Measurements from ENCODE around the gene STARD13. TPM values are rescaled to one million over a fixed set of nuclear protein-coding genes. Genes with fewer than 3 reads are reported as not detected.

STARD13 gene
- total RNA-seq, 1 experiment from 2014 or later, result 26.6 TPM

DNA sequence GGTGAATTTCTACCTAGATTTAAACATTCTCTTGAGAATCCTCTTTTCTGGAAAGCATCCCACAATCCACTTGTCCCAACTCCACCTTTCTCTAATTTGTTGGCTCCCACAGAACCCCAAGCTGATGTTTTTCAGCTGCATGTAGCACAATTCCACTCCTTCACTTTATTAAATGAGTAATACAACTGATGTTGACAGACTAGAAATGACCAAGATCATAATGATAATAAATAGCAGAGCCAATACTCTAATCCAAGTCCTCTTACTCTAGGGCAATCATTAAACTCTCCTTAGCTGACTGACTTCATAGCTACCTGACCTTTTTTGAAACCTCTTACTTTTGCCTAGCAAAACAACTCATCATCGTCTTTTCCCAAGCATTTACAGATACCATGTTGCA is 27.9 kb upstream of the STARD13 start:
- TF ChIP-seq, protein P1, sequence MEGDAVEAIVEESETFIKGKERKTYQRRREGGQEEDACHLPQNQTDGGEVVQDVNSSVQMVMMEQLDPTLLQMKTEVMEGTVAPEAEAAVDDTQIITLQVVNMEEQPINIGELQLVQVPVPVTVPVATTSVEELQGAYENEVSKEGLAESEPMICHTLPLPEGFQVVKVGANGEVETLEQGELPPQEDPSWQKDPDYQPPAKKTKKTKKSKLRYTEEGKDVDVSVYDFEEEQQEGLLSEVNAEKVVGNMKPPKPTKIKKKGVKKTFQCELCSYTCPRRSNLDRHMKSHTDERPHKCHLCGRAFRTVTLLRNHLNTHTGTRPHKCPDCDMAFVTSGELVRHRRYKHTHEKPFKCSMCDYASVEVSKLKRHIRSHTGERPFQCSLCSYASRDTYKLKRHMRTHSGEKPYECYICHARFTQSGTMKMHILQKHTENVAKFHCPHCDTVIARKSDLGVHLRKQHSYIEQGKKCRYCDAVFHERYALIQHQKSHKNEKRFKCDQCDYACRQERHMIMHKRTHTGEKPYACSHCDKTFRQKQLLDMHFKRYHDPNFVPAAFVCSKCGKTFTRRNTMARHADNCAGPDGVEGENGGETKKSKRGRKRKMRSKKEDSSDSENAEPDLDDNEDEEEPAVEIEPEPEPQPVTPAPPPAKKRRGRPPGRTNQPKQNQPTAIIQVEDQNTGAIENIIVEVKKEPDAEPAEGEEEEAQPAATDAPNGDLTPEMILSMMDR (conservative IDR thresholded peaks at IDR 0.05; ENCODE audit: low read depth, low read length), result no peak
- TF ChIP-seq EZH2phosphoT487 (IDR thresholded peaks at IDR 0.05; ENCODE audit: borderline replicate concordance, low read length), result no peak
- TF ChIP-seq EZH2 (IDR thresholded peaks at IDR 0.05; ENCODE audit: low read length, unreplicated experiment), result no peak
- Histone ChIP-seq H3K79me2 (ENCODE audit: low read length) (peaks cover 15% of the 10 kb centered on the region; the same call in 1 of the 2 replicates), H3K9me2 (replicated peaks; ENCODE audit: low read length) (no peaks in the 10 kb centered on the region), H2AFZ (ENCODE audit: low read length) (no peak overlapping the region), H4K20me1 (ENCODE audit: low read length) (no peaks in the 10 kb centered on the region), H3K27ac (ENCODE audit: low read length) (no peak overlapping the region), H3K4me1 (ENCODE audit: insufficient read depth, low read length) (peaks cover 11% of the 10 kb centered on the region), H3K4me3 (ENCODE audit: low read length) (no peak overlapping the region), H3K36me3 (ENCODE audit: low read depth, low read length) (peaks cover 2% of the 10 kb centered on the region; the same call in 1 of the 2 replicates), H3K27me3 (ENCODE audit: low read length) (no peaks in the 10 kb centered on the region), H3F3A (ENCODE audit: low read length, unreplicated experiment) (no peaks in the 10 kb centered on the region), H3K9ac (ENCODE audit: low read length) (no peak overlapping the region), H3K4me2 (ENCODE audit: low read length) (no peak overlapping the region), H3K9me3 (ENCODE audit: low read length) (no peaks in the 10 kb centered on the region)
- DNase-seq (no peak), ATAC-seq (no peak)
- POLR2A ChIA-PET (ENCODE audit: unreplicated experiment), result no interaction called here
- no TSS peak for BruUV-seq (replicated peaks)
- intact Hi-C loops (cut with micrococcal nuclease), result no loop called here
- CTCF ChIA-PET, result no interaction called here

DNA sequence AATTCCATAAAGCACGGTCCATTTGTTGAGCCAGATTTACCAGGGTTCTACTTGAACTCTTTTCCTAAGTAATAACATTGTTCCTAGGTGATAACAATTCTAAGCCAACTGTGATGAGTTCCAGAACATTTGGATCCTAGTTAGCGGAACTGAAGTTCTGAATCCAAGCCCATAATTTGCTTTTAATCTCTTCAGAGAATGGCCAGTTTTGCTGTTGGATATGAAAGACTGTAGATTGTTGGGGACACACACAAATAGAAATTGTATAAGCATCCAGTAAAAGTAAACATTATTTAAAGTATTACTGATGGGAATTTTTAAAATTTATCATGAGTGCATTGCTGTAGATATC is 27.3 kb upstream of the STARD13 start:
- no peak for TF ChIP-seq EZH2 (IDR thresholded peaks at IDR 0.05; ENCODE audit: low read length, unreplicated experiment)
- TF ChIP-seq, protein P1 (conservative IDR thresholded peaks at IDR 0.05; ENCODE audit: low read depth, low read length), result no peak
- TF ChIP-seq EZH2phosphoT487 (IDR thresholded peaks at IDR 0.05; ENCODE audit: borderline replicate concordance, low read length), result no peak
- CTCF ChIA-PET, result no interaction called here
- intact Hi-C loops (cut with micrococcal nuclease), result no loop called here

DNA sequence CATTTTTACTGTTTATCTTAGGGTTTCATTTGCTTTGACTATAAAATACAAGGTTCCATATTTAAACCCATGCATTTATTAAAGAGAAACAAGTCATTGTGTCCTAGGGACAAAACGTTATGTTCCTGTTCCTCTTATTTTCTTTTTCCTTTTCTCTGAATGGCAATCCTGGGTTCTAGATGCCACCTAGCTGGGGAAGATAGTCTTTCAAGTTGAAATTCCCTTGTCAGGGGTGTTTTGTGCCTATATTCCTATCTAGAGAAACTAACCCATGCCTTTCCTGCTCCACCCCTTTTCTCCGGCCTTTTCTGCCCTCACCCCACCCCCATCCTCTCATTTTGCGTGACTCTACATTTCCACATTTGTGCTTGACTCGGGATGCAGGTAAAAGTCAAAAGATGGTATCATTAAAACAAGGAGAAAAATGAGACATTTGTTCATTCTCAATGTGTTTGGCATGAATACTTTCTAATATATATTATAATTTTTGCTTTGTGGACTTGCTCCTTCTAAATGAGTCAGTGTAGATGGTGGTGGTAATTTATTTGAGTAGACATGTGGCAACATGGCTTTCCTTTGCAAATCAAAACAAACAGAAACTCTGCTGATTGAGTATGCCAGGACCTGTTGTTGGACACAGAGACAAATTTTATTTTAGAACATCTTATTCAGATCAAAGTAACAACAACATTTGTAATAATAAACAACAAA is 26.8 kb upstream of the STARD13 start:
- no peak overlapping the region for H3K27ac ChIP-seq (ENCODE audit: low read length)
- CTCF ChIA-PET, result no interaction called here
- ATAC-seq, result no peak

More for the DNA sequence above, 27.3 kb upstream of the STARD13 start:
- no peaks in the 10 kb centered on the region for H3K9me2 ChIP-seq (replicated peaks; ENCODE audit: low read length)
- H3K79me2 ChIP-seq (ENCODE audit: low read length), result peaks cover 15% of the 10 kb centered on the region; the same call in 1 of the 2 replicates
- no TSS peak for BruUV-seq (replicated peaks)
- POLR2A ChIA-PET (ENCODE audit: unreplicated experiment), result no interaction called here
- peaks cover 1% of the 10 kb centered on the region; the same call in 1 of the 2 replicates for H3K36me3 ChIP-seq (ENCODE audit: low read depth, low read length)
- ATAC-seq (no peak), DNase-seq (no peak)
- H3K4me3 ChIP-seq (ENCODE audit: low read length), result no peak overlapping the region
- H3K9me3 ChIP-seq (ENCODE audit: low read length), result no peaks in the 10 kb centered on the region
- no peak overlapping the region for H3K27ac ChIP-seq (ENCODE audit: low read length)
- H3K4me1 ChIP-seq (ENCODE audit: insufficient read depth, low read length), result peaks cover 11% of the 10 kb centered on the region
- no peak overlapping the region for H2AFZ ChIP-seq (ENCODE audit: low read length)
- H3F3A ChIP-seq (ENCODE audit: low read length, unreplicated experiment), result no peaks in the 10 kb centered on the region
- H3K9ac ChIP-seq (ENCODE audit: low read length), result no peak overlapping the region
- H3K4me2 ChIP-seq (ENCODE audit: low read length), result no peak overlapping the region
- no peaks in the 10 kb centered on the region for H3K27me3 ChIP-seq (ENCODE audit: low read length)
- H4K20me1 ChIP-seq (ENCODE audit: low read length), result no peaks in the 10 kb centered on the region

More for the DNA sequence above, 26.8 kb upstream of the STARD13 start:
- POLR2A ChIA-PET (ENCODE audit: unreplicated experiment), result no interaction called here
- Histone ChIP-seq H3K4me1 (ENCODE audit: insufficient read depth, low read length) (peaks cover 11% of the 10 kb centered on the region), H4K20me1 (ENCODE audit: low read length) (no peaks in the 10 kb centered on the region), H3K9me2 (replicated peaks; ENCODE audit: low read length) (no peaks in the 10 kb centered on the region), H3K9ac (ENCODE audit: low read length) (no peak overlapping the region), H3K27me3 (ENCODE audit: low read length) (no peaks in the 10 kb centered on the region), H3F3A (ENCODE audit: low read length, unreplicated experiment) (no peaks in the 10 kb centered on the region), H3K4me3 (ENCODE audit: low read length) (no peak overlapping the region), H3K36me3 (ENCODE audit: low read depth, low read length) (no peaks in the 10 kb centered on the region), H2AFZ (ENCODE audit: low read length) (no peak overlapping the region), H3K79me2 (ENCODE audit: low read length) (peaks cover 11% of the 10 kb centered on the region; the same call in 1 of the 2 replicates), H3K9me3 (ENCODE audit: low read length) (no peaks in the 10 kb centered on the region), H3K4me2 (ENCODE audit: low read length) (no peak overlapping the region)
- TF ChIP-seq, protein P1 (conservative IDR thresholded peaks at IDR 0.05; ENCODE audit: low read depth, low read length), result peak; percentile 30; the same call in 1 of the 2 replicates
- no peak for TF ChIP-seq EZH2phosphoT487 (IDR thresholded peaks at IDR 0.05; ENCODE audit: borderline replicate concordance, low read length)
- intact Hi-C loops (cut with micrococcal nuclease), result no loop called here
- DNase-seq, result no peak
- no TSS peak for BruUV-seq (replicated peaks)
